T-helper 1 cell (primary cell): ENCODE measurements around the gene TAL1.
"Not testable (repeated sequence)": the region's sequence is repeated elsewhere in the genome, so short reads cannot be mapped to it uniquely, and the experiment has no call there.

Source experiments
- DNase-seq, 5 donors: peaks; one replicate each; pipeline ENCODE4 v3.0.0-alpha.2; 2012 to 2020

Gene TAL1

DNA sequence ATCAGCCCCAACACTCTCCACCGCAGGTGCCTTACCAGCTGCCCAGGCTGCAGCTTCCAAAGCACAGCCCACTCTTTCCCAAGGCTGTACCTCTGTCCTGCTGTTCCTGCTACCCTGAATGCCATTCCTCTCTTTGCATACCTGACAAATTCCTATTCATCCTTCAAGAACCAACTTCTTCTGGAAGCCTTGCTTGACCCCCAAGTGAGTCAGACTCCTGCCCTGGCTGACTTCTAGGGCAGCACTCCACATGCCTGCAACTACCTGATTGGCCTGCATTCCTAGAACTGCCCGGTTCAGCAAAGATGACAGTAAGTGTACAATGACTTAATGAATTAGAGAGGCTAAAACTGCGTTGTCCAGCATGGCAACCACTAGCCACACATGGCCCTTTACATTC, 21.4 kb downstream of the TAL1 start:
- DNase-seq = no peak

- DNase-seq = no peak
Measured at GRCh38 chr1:47209725-47210325, 22.2 kb downstream of the TAL1 start.

DNA sequence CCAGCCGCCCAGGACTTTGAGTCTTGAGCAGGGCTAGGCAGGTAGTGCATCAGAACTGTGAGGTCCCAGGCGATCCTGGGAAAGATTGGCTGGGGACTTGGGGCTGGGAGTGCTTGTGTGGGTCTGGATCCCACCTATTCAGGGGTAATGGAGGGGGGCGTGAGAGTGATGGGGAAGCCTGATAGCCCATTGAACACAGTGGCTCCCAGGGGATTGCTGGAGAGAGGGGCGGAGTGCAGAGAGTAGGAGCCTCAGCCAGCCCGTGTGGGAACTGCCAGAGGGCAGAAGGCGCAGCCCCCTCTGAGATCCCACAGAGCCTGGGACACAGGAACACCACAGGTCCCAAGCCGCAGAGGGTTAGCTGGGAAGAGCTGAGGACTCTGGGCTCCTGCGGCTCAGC, 22.9 kb downstream of the TAL1 start:
- DNase-seq = no peak

GRCh38 chr1:47208374-47208850, 23.6 kb downstream of the TAL1 start:
- no peak for DNase-seq

- DNase-seq = no peak
Measured at GRCh38 chr1:47207803-47208373, 24.1 kb downstream of the TAL1 start.

GRCh38 chr1:47205918-47206317, 26.1 kb downstream of the TAL1 start:
- no peak for DNase-seq

DNA sequence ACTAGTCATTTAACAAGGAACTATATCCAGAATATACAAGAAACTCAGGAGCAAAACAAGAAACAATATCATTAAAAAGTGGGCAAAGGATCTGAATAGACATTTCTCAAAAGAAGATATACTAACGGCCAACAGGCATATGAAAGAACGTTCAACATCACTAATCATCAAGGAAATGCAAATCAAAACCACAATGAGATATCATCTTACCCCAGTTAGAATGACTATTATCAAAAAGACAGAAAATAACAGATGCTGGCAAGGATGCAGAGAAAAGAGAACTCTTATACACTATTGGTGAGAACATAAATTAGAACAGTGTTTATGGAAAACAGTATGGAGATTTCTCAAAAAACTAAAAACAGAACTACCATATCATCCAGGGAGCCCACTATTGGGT, 28.5 kb downstream of the TAL1 start:
- DNase-seq = not testable (repeated sequence)

- DNase-seq = no peak
Measured at GRCh38 chr1:47201179-47201578, 30.8 kb downstream of the TAL1 start.

DNA sequence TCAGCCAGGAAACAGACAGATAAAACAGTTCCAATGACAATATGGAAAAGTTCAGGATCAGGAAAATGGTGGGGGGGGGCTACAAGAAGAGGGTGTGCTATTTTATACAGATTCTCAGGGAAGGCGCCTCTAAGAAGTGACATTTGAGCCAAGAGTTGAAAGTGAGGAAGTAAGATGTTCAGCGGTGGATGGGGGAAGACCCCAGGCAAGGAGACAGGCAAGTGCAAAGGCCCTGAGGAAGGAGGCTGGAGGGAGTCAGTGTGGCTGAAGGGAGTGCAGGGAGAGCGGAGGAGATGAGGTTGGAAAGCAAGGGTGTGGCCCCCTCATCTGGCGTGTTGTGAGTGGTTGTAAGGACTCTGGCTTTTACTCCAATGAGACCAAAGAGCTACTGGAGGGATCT, 33.8 kb downstream of the TAL1 start:
- no peak for DNase-seq

- no peak for DNase-seq
Measured at GRCh38 chr1:47196622-47197021, 35.4 kb downstream of the TAL1 start.

DNA sequence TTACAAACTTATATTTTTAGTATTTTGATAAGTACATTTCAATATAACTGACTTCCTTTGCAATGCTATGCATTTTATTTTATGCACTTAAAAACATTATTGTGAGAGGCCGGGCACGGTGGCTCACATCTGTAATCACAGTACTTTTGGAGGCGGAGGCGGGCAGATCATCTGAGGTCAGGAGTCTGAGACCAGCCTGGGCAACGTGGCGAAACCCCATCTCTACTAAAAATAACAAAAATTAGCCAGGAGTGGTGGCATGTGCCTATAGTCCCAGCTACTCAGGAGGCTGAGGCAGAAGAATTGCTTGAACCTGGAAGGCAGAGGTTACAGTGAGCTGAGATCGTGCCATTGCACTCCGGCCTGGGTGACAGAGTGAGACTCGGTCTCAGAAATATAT, 36.0 kb downstream of the TAL1 start:
- not testable (repeated sequence) for DNase-seq

- DNase-seq = no peak
Measured at GRCh38 chr1:47194311-47194710, 37.7 kb downstream of the TAL1 start.

DNA sequence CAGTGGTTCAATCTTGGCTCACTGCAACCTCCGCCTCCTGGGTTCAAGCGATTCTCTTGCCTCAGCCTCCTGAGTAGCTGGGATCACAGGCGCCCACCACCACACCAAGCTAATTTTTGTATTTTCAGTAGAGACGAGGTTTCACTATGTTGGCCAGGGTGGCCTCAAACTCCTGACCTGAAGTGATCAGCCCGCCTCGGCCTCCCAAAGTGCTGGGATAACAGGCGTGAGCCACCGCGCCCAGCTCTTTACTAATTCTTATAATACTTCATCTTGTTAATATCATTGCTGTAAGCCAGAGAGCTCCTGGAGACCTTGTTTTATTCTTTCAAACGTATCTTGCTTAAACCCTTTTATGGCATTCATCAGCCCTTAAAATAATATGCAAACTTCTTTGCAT, 38.5 kb downstream of the TAL1 start:
- not testable (repeated sequence) for DNase-seq

DNA sequence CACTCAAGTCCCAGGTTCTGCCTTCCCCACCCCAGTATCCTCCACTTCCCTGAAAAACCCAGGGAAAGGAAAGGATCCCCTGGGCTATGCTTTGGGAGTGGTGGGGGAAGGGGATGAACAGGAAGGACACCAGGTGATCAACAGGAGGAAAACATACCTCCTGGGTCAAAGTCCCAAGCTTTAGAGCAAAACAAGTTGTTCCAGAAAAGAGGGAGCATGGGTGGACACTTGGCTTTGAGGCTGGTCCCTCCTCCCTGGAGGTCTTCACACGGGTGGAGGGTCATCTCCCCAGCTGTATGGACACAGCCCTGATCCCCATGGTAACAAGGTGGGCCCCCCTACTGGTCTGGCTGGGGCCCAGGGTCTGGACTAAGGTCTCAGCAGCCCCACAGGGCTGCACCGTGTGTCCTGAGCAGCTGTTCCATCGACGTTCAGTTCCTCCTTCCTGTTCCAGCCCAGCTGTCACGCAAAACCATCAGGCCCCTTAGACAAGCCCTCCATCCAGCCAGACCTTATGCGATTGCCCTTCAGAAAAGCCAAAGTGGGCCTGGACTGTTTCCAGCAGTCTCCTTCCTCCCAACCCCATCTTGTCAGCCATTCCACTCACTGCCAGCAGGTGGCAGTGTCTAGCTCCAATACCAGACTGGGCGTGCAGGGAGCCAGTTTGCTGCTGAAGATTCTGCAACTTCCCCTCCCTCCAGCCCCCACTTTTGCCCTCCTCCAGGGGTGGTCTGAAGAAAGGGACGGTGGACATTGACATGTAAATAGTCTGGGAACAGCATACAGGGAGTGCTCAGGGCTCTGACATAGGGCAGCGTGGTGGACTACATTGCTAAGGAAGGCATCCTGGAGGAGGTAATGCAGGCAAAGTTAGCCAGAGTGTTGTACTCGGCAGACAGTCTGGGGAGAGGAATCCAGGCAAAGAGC, 39.3 kb downstream of the TAL1 start:
- DNase-seq = peak; percentile 21 to 60 (median 46)

DNA sequence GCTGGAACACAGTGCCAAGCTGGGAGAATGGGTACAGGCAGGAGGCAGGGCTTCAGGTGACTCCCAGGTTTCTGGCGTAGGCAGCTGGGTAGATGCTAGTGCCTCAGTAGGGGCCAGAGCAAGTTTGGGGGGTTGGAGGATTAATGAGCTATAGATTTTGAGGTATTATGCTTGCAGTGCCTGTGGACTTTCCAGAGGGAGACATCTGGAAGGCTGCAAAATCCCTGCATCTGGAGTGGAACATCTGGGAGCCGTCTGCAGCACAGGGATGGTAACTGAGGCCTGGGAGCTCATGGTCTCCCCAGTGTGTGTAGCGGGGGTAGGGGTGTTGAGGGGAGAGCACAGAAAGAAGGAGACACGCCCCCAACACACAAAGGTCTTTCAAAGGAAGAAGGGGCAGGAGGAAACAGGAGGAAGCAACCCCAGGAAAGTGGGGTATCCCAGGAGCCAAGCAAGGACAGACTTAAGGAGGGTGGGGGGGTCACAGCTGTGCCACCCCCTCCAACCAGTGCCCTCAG, 40.0 kb downstream of the TAL1 start:
- no peak for DNase-seq

DNA sequence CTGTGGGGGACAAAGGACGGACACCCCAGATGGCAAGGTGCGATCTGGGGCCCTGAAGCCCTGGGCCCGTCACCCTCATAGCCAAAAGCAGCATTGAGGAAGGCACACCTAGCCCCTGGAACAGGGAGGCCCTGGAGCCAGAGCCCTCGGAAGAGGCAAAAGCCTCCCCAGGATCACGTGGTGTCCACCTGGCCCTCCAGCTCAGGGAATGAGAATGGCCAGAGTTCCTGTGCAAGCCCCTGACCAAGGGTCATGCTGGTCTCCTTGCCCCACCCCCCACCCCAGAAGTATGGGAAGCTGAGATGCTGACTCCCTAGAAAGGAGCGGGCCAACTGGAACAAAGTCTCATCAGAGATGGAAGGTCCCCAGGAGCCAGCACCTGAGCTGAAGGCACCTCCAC, 41.2 kb downstream of the TAL1 start:
- no peak for DNase-seq

GRCh38 chr1:47190509-47190855, 41.5 kb downstream of the TAL1 start:
- no peak for DNase-seq

GRCh38 chr1:47189844-47190508, 42.0 kb downstream of the TAL1 start, which contains the start of gene PDZK1IP1:
Gene PDZK1IP1, minus strand, starts transcription at chr1:47190036. Its CDS starts 104 bp downstream, at chr1:47189932.
- DNase-seq = no peak

- DNase-seq = no peak
Measured at GRCh38 chr1:47188791-47189785, 42.9 kb downstream of the TAL1 start.

DNA sequence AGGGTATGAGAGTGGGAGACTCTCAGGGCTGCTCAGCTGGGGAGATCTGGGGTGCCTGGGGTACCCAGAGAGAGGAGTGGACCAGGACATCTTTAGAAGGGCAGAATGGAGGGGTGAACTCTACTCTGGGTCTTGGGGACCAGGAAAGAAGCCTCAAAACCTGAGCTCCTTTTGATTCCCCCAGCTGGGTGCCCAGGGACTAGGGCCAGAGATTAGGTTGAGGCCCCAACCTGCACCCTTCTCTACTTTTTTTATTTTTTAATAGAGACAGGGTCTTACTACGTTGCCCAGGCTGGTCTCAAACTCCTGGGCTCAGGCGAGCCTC, 44.1 kb downstream of the TAL1 start:
- DNase-seq = no peak

GRCh38 chr1:47187231-47187925, 44.6 kb downstream of the TAL1 start:
- DNase-seq = no peak
